H1 (cell line): ENCODE measurements around the gene PTGDS. TPM values are rescaled to one million over a fixed set of nuclear protein-coding genes. Genes with fewer than 3 reads are reported as not detected.

Source experiments
- CTCF ChIA-PET: fragments of 300-600 bp; sonication (Branson Sonifier 250); formaldehyde crosslinking; loops from one replicate; lab custom pipeline; 2021; ENCODE audit not compliant: partially characterized antibody; lab: Charles Lee
- POLR2A ChIA-PET: fragments of 300-600 bp; sonication (Branson Sonifier 250); formaldehyde crosslinking; loops from one replicate; lab custom pipeline; 2021; ENCODE audit warnings: inconsistent platforms; ENCODE audit not compliant: partially characterized antibody; lab: Charles Lee
- DNase-seq, 2 experiments: peaks; one replicate each; pipeline versions ENCODE4 v3.0.0 to v3.0.0-alpha.2; 2010 to 2022; ENCODE audit warnings: low spot score in 2 of 2, low read depth in 1 of 2, mixed read lengths in 1 of 2
- FAIRE-seq: peaks from 2 replicates; lab custom pipeline; 2011; peaks lifted over from hg19 to GRCh38; lab: Jason Lieb, UNC
- H2AFZ ChIP-seq: 2 replicates; pipeline ENCODE4 v1.8.1; 2012; ENCODE audit warnings: low read length, inconsistent platforms
- H2AK5ac ChIP-seq: 2 replicates; pipeline ENCODE4 v1.6.1; 2013; ENCODE audit warnings: low read depth, low read length
- H2BK120ac ChIP-seq: replicated peaks from 2 replicates; pipeline ENCODE3; 2013; ENCODE audit warnings: low read depth, low read length, inconsistent platforms
- H2BK12ac ChIP-seq: 2 replicates; pipeline ENCODE4 v1.6.1; 2013; ENCODE audit warnings: low read depth, low read length
- H2BK15ac ChIP-seq: 2 replicates; pipeline ENCODE4 v1.6.1; 2013; ENCODE audit warnings: low read length
- H2BK20ac ChIP-seq: 2 replicates; pipeline ENCODE4 v1.6.1; 2013; ENCODE audit warnings: low read length
- H2BK5ac ChIP-seq: 2 replicates; pipeline ENCODE4 v1.6.1; 2013; ENCODE audit warnings: low read depth, low read length
- H3K14ac ChIP-seq: 2 replicates; pipeline ENCODE4 v1.6.1; 2013; ENCODE audit warnings: inconsistent platforms; ENCODE audit not compliant: insufficient read length
- H3K18ac ChIP-seq: 2 replicates; pipeline ENCODE4 v1.6.1; 2013; ENCODE audit warnings: low read length; ENCODE audit errors: extremely low read depth
- H3K23ac ChIP-seq: 2 replicates; pipeline ENCODE4 v1.6.1; 2013; ENCODE audit warnings: inconsistent platforms; ENCODE audit not compliant: insufficient read length
- H3K23me2 ChIP-seq: 2 replicates; pipeline ENCODE4 v1.6.1; 2013; ENCODE audit warnings: low read depth, low read length
- H3K27ac ChIP-seq: 2 replicates; pipeline ENCODE4 v1.6.1; 2011; ENCODE audit warnings: low read depth, low read length, inconsistent platforms
- H3K27me3 ChIP-seq, 4 experiments: replicated peaks in 1 of 4; 1 replicate in 1 of 4; 2 replicates in 3 of 4; pipeline versions ENCODE4 v1.6.1 to v1.8.1; 2011 to 2013; ENCODE audit warnings: low read length in 3 of 4, mild to moderate bottlenecking in 3 of 4, inconsistent platforms in 2 of 4, mixed read lengths in 2 of 4, moderate library complexity in 1 of 4; ENCODE audit not compliant: control insufficient read depth in 3 of 4, insufficient read depth in 3 of 4; ENCODE audit errors: extremely low read depth in 1 of 4
- H3K36me3 ChIP-seq, 4 experiments: 2 replicates each; pipeline versions ENCODE4 v1.6.1 to v1.8.1; 2011 to 2013; ENCODE audit warnings: mild to moderate bottlenecking in 4 of 4, low read length in 3 of 4, moderate library complexity in 2 of 4, control low read depth in 1 of 4, inconsistent platforms in 1 of 4; ENCODE audit not compliant: insufficient read depth in 4 of 4, control insufficient read depth in 2 of 4
- H3K4ac ChIP-seq: replicated peaks from 2 replicates; pipeline ENCODE3; 2013; ENCODE audit warnings: low read length, low read depth, mixed read lengths, inconsistent platforms; ENCODE audit not compliant: insufficient read length
- H3K4me1 ChIP-seq, 4 experiments: replicated peaks in 1 of 4; 1 replicate in 1 of 4; 2 replicates in 3 of 4; pipeline versions ENCODE4 v1.6.1 to v1.8.1; 2011 to 2013; ENCODE audit warnings: low read length in 3 of 4, inconsistent platforms in 2 of 4, mixed read lengths in 1 of 4; ENCODE audit not compliant: insufficient read depth in 4 of 4, control insufficient read depth in 3 of 4
- H3K4me2 ChIP-seq, 2 experiments: 2 replicates each; pipeline versions ENCODE4 v1.6.1 to v1.8.1; 2011 to 2013; ENCODE audit warnings: low read depth in 2 of 2, low read length in 2 of 2, control low read depth in 1 of 2, inconsistent platforms in 1 of 2, mild to moderate bottlenecking in 1 of 2; ENCODE audit not compliant: insufficient read depth in 1 of 2
- H3K4me3 ChIP-seq, 4 experiments: fragments of 200-600, 300-600 bp in 1 of 4; sonication (generic), shearing (Covaris generic), sonication (Bioruptor Twin) in 1 of 4; 2 replicates each; pipeline versions ENCODE4 v1.5.1 to v1.8.1; 2011 to 2016; ENCODE audit warnings: low read length in 4 of 4, low read depth in 3 of 4, control low read depth in 2 of 4, inconsistent platforms in 2 of 4, mild to moderate bottlenecking in 2 of 4, mixed read lengths in 1 of 4, moderate library complexity in 1 of 4; ENCODE audit not compliant: insufficient read depth in 2 of 4; ENCODE audit errors: extremely low read depth in 1 of 4
- H3K56ac ChIP-seq: replicated peaks from 2 replicates; pipeline ENCODE3; 2013; ENCODE audit warnings: low read depth, mild to moderate bottlenecking, mixed read lengths, low read length, inconsistent platforms; ENCODE audit not compliant: insufficient read length
- H3K79me1 ChIP-seq: 2 replicates; pipeline ENCODE4 v1.6.1; 2013; ENCODE audit warnings: low read depth, low read length, control low read depth
- H3K79me2 ChIP-seq, 2 experiments: 2 replicates each; pipeline versions ENCODE4 v1.6.1 to v1.8.1; 2012 to 2013; ENCODE audit warnings: low read length in 2 of 2, mild to moderate bottlenecking in 2 of 2, inconsistent platforms in 1 of 2; ENCODE audit not compliant: insufficient read depth in 2 of 2, control insufficient read depth in 1 of 2
- H3K9ac ChIP-seq, 4 experiments: replicated peaks in 1 of 4; 1 replicate in 1 of 4; 2 replicates in 3 of 4; pipeline versions ENCODE4 v1.6.1 to v1.8.1; 2011 to 2013; ENCODE audit warnings: low read depth in 3 of 4, low read length in 3 of 4, control low read depth in 2 of 4, mild to moderate bottlenecking in 2 of 4, moderate library complexity in 2 of 4, inconsistent platforms in 1 of 4; ENCODE audit errors: extremely low read depth in 1 of 4
- H3K9me3 ChIP-seq, 2 experiments: 2 replicates each; pipeline versions ENCODE4 v1.6.1 to v1.8.1; 2012 to 2013; ENCODE audit warnings: mild to moderate bottlenecking in 2 of 2, moderate library complexity in 2 of 2, control low read depth in 1 of 2, inconsistent platforms in 1 of 2, low read depth in 1 of 2, low read length in 1 of 2, mixed read lengths in 1 of 2; ENCODE audit not compliant: insufficient read depth in 2 of 2
- H4K20me1 ChIP-seq, 2 experiments: replicated peaks in 1 of 2; 2 replicates each; pipeline versions ENCODE3 to v1.8.1; 2011 to 2013; ENCODE audit warnings: inconsistent platforms in 2 of 2, low read length in 2 of 2, mild to moderate bottlenecking in 1 of 2; ENCODE audit not compliant: insufficient read depth in 2 of 2, control insufficient read depth in 1 of 2
- H4K5ac ChIP-seq: 2 replicates; pipeline ENCODE4 v1.6.1; 2013; ENCODE audit warnings: low read length, low read depth, mixed read lengths, inconsistent platforms; ENCODE audit not compliant: insufficient read length
- H4K8ac ChIP-seq: 2 replicates; pipeline ENCODE4 v1.8.0; 2013; ENCODE audit warnings: mild to moderate bottlenecking, moderate library complexity, low read length, inconsistent platforms; ENCODE audit not compliant: insufficient read depth; ENCODE audit errors: extremely low read depth
- H4K91ac ChIP-seq: replicated peaks from 2 replicates; pipeline ENCODE3; 2013; ENCODE audit warnings: low read length, mixed read lengths, inconsistent platforms; ENCODE audit not compliant: insufficient read length
- ATF2 ChIP-seq: IDR thresholded peaks from 2 replicates; pipeline ENCODE4 v1.6.1; 2012; ENCODE audit warnings: low read length, inconsistent platforms
- CTCF ChIP-seq, 3 experiments: IDR thresholded peaks; 1 replicate in 2 of 3; 2 replicates in 1 of 3; pipeline versions ENCODE4 v1.5.1 to v1.6.1; 2011; ENCODE audit warnings: low read length in 3 of 3, mild to moderate bottlenecking in 3 of 3, inconsistent platforms in 2 of 3, low read depth in 1 of 3, moderate library complexity in 1 of 3; ENCODE audit not compliant: insufficient read depth in 1 of 3; ENCODE audit errors: control extremely low read depth in 1 of 3
- JUND ChIP-seq: IDR thresholded peaks from 2 replicates; pipeline ENCODE4 v1.6.1; 2011; ENCODE audit warnings: mild to moderate bottlenecking, improper control_type of control experiment, low read length
- SRF ChIP-seq: IDR thresholded peaks from 2 replicates; pipeline ENCODE4 v1.6.1; 2011; ENCODE audit warnings: mild to moderate bottlenecking, low read depth, low read length, moderate library complexity
- TAF7 ChIP-seq: optimal IDR thresholded peaks from 2 replicates; pipeline ENCODE3; 2011; ENCODE audit warnings: low read depth, mild to moderate bottlenecking, inconsistent platforms, low read length, moderate library complexity, borderline replicate concordance
- WGBS, 2 experiments: shearing (Covaris generic) in 1 of 2; methylation state at CpG; one replicate each; pipeline versions ENCODE4 v1.1.6 to v1.1.7; 2013 to 2015; ENCODE audit warnings: low lambda C conversion rate in 2 of 2, mixed read lengths in 2 of 2, inconsistent platforms in 1 of 2, low coverage in 1 of 2, missing lambda C conversion rate in 1 of 2; ENCODE audit not compliant: insufficient replicate concordance in 2 of 2, insufficient coverage in 1 of 2, insufficient read length in 1 of 2; ENCODE audit errors: extremely low coverage in 1 of 2, missing lambda C conversion rate in 1 of 2; 5-methylcytosine and 5-hydroxymethylcytosine counted together
- polyA plus RNA-seq, 7 experiments: library from polyadenylated mRNA; depleted of rRNA in 3 of 7; stranded (reverse) in 5 of 7; unstranded in 2 of 7; fragments of >200 nt in 5 of 7; fragments of 200-250 nt in 2 of 7; gene quantifications; 1 replicate in 5 of 7; 2 replicates in 1 of 7; 4 replicates in 1 of 7; pipeline versions ENCODE4 v1.2.1 to v1.2.3, GENCODE V29; 2011 to 2013; ENCODE audit warnings: missing spikeins in 2 of 7, mixed read lengths in 2 of 7
- total RNA-seq: library from RNA; stranded (reverse); fragmentation: NEBNext Ultra II Directional; extraction: Animal tissue kit (Norgen Biotek cat#: 25700); gene quantifications from 2 replicates; pipeline ENCODE4 v1.2.1, GENCODE V29; 2021

The PTGDS gene
- total and polyA plus RNA-seq, 2 of the 8 experiments (the other 6 are each of a cell fraction or from before 2014, with no cell fraction given), result 1.7 to 2.3 TPM

- H2BK15ac ChIP-seq, result no peak overlapping the region
- no peak overlapping the region for H2AFZ ChIP-seq
- H4K91ac ChIP-seq, result no peak overlapping the region
- no peak overlapping the region for H3K14ac ChIP-seq
- H2BK120ac ChIP-seq, result no peak overlapping the region
- H3K4me1 ChIP-seq, result no peaks in the 10 kb centered on the region; a peak in 1 of 7 replicates
- H3K23me2 ChIP-seq, result no peaks in the 10 kb centered on the region
- no peak for DNase-seq
- no peak overlapping the region for H2BK12ac ChIP-seq
- WGBS, 2 experiments, result 90% methylated on average over 24 of the region's 24 CpGs; no CpG with 5 or more reads in 1 of the 2 experiments
- no peak overlapping the region for H2BK5ac ChIP-seq
- no peak overlapping the region for H3K23ac ChIP-seq
- H3K4me2 ChIP-seq, result no peak overlapping the region
- no peak overlapping the region for H3K56ac ChIP-seq
- H2BK20ac ChIP-seq, result no peak overlapping the region
- no peak overlapping the region for H4K5ac ChIP-seq
- peaks cover 0 to 10% of the 10 kb centered on the region in 2 experiments; a peak in 1 of 4 replicates for H3K9me3 ChIP-seq
- H3K4me3 ChIP-seq, result no peak overlapping the region
- no peaks in the 10 kb centered on the region for H3K79me2 ChIP-seq
- no peak overlapping the region for H3K27ac ChIP-seq
- no peak overlapping the region for H3K9ac ChIP-seq
- H3K18ac ChIP-seq, result no peak overlapping the region
- no peak overlapping the region for H2AK5ac ChIP-seq
- no peak for TF ChIP-seq SRF
- no peak for TF ChIP-seq ATF2
- no peak for TF ChIP-seq TAF7
- no peak for TF ChIP-seq JUND
- TF ChIP-seq CTCF (IDR thresholded peaks at IDR 0.05; ENCODE audit: control extremely low read depth in 1 of 3, insufficient read depth in 1 of 3, low read depth in 1 of 3, low read length in 3 of 3), result no peak
- H3K79me1 ChIP-seq, result no peaks in the 10 kb centered on the region
- no peak overlapping the region; the same call in none of the 2 replicates for H4K8ac ChIP-seq
- no peaks in the 10 kb centered on the region for H3K36me3 ChIP-seq
- CTCF ChIA-PET, result interaction anchor here (0.5 to 2.9 kb wide), 8 partner anchors 9 to 134 kb away, joined by 3 to 19 read pairs (median 3); partner anchors contain the start of gene CLIC3
- POLR2A ChIA-PET, result no interaction called here
- H3K4ac ChIP-seq, result no peak overlapping the region
- no peak for FAIRE-seq
- H4K20me1 ChIP-seq, result no peaks in the 10 kb centered on the region
- H3K27me3 ChIP-seq, result no peaks in the 10 kb centered on the region
These were observed 29.1 kb downstream of the PTGDS start for GRCh38 chr9:137006116-137007003.
